DND-41 (cell line): Measurements from ENCODE around the gene NUDT6.

Experiments
- ATAC-seq: fragments of 200-7000 bp; cut with Tn5 transposase; 3 replicates; pipeline ENCODE4 v1.9.1; 2021; ENCODE audit warnings: low read depth; ENCODE audit not compliant: insufficient read depth
- DNase-seq: peaks from one replicate; pipeline ENCODE4 v3.0.0-alpha.2; 2020
- H2AFZ ChIP-seq: 2 replicates; pipeline ENCODE4 v1.6.0; 2012; ENCODE audit warnings: low read depth, low read length
- H3K27ac ChIP-seq: 2 replicates; pipeline ENCODE4 v1.5.1; 2012; ENCODE audit warnings: low read length, inconsistent platforms
- H3K27me3 ChIP-seq: fragments of 200-600 bp; sonication (generic); 2 replicates; pipeline ENCODE4 v1.6.0; 2012; ENCODE audit warnings: low read length, mild to moderate bottlenecking, inconsistent platforms; ENCODE audit not compliant: insufficient read depth, poor library complexity
- H3K36me3 ChIP-seq: 2 replicates; pipeline ENCODE4 v1.5.1; 2012; ENCODE audit warnings: low read length, inconsistent platforms; ENCODE audit not compliant: insufficient read depth
- H3K4me1 ChIP-seq: 2 replicates; pipeline ENCODE4 v1.5.1; 2012; ENCODE audit warnings: mild to moderate bottlenecking, low read length; ENCODE audit not compliant: insufficient read depth
- H3K4me2 ChIP-seq: 2 replicates; pipeline ENCODE4 v1.6.0; 2012; ENCODE audit warnings: mild to moderate bottlenecking, moderate library complexity, low read length, inconsistent platforms; ENCODE audit not compliant: insufficient read depth
- H3K4me3 ChIP-seq, 2 experiments: fragments of 200-600 bp in 1 of 2; shearing (Covaris generic) in 1 of 2; 2 replicates each; pipeline ENCODE4 v1.5.1; 2012 to 2016; ENCODE audit warnings: inconsistent platforms in 2 of 2, low read length in 2 of 2, mild to moderate bottlenecking in 2 of 2, low read depth in 1 of 2, moderate library complexity in 1 of 2
- H3K79me2 ChIP-seq: 2 replicates; pipeline ENCODE4 v1.6.0; 2012; ENCODE audit warnings: low read length, inconsistent platforms; ENCODE audit not compliant: insufficient read depth
- H3K9ac ChIP-seq: 2 replicates; pipeline ENCODE4 v1.6.0; 2012; ENCODE audit warnings: low read depth, mild to moderate bottlenecking, inconsistent platforms, low read length, moderate library complexity
- H3K9me3 ChIP-seq: 2 replicates; pipeline ENCODE4 v1.5.1; 2012; ENCODE audit warnings: low read length, moderate library complexity, mild to moderate bottlenecking, inconsistent platforms; ENCODE audit not compliant: insufficient read depth, severe bottlenecking
- H4K20me1 ChIP-seq: 2 replicates; pipeline ENCODE4 v1.6.0; 2012; ENCODE audit warnings: low read length; ENCODE audit not compliant: insufficient read depth
- EZH2 ChIP-seq: IDR thresholded peaks from 3 replicates; pipeline ENCODE4 v1.6.1; 2012; ENCODE audit warnings: borderline replicate concordance, low read depth, mild to moderate bottlenecking, moderate library complexity, low read length, inconsistent platforms; ENCODE audit not compliant: severe bottlenecking
- TF ChIP-seq, protein P1 (sequence below): IDR thresholded peaks from 2 replicates; pipeline ENCODE4 v1.5.1; 2012; ENCODE audit warnings: borderline replicate concordance, low read length, moderate library complexity, mild to moderate bottlenecking; ENCODE audit not compliant: poor library complexity, severe bottlenecking; ENCODE audit errors: extremely low read depth

Gene NUDT6

DNA sequence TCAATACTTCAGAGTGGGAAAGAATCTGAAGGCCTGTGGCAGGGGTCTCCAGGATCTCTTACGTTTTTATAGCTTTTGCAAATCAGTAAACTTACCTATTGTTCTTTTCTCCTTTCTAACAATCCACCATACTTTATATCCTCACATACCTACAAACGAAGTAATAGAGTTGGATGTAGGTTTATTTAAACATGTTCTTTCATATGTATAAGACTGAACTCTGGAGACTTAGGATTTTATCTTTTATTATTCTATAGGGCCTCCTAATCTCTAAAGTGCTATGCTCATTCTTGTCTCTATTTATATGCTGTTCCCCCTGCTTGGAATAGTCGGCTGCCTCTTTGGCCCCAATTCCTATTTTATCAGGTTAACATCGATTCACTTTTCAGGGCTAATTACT, 43.8 kb upstream of the NUDT6 start:
- no peak overlapping the region for H3K4me3 ChIP-seq
- H3K36me3 ChIP-seq: peaks cover 17% of the 10 kb centered on the region; the same call in 1 of the 2 replicates
- TF ChIP-seq EZH2: no peak
- TF ChIP-seq, protein P1, sequence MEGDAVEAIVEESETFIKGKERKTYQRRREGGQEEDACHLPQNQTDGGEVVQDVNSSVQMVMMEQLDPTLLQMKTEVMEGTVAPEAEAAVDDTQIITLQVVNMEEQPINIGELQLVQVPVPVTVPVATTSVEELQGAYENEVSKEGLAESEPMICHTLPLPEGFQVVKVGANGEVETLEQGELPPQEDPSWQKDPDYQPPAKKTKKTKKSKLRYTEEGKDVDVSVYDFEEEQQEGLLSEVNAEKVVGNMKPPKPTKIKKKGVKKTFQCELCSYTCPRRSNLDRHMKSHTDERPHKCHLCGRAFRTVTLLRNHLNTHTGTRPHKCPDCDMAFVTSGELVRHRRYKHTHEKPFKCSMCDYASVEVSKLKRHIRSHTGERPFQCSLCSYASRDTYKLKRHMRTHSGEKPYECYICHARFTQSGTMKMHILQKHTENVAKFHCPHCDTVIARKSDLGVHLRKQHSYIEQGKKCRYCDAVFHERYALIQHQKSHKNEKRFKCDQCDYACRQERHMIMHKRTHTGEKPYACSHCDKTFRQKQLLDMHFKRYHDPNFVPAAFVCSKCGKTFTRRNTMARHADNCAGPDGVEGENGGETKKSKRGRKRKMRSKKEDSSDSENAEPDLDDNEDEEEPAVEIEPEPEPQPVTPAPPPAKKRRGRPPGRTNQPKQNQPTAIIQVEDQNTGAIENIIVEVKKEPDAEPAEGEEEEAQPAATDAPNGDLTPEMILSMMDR: no peak
- no peak overlapping the region for H3K27ac ChIP-seq
- no peak for ATAC-seq
- no peak overlapping the region for H2AFZ ChIP-seq
- no peak overlapping the region for H3K4me2 ChIP-seq
- no peak overlapping the region for H3K9ac ChIP-seq
- H3K27me3 ChIP-seq: no peaks in the 10 kb centered on the region
- DNase-seq: no peak
- H3K4me1 ChIP-seq: no peaks in the 10 kb centered on the region
- no peaks in the 10 kb centered on the region for H3K9me3 ChIP-seq
- no peaks in the 10 kb centered on the region for H4K20me1 ChIP-seq
- no peaks in the 10 kb centered on the region for H3K79me2 ChIP-seq

DNA sequence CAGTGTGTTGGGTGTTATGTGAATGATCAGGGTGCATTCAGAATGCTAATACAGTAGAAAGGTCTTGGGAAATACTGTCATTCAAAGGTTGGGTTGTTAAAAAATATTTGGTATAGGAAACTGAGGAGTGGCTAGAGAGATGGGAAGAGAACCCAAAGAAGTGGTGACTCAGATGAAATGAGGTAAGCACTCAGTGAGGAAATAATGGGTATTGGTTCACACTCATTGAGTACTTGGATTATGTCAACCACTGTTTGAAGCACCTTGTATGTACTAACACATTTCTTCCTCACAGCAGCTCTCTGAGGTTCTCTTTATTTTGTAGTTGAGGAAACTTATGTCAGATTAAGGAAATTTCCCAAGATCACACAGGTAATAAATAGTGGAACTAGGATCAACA, 40.8 kb upstream of the NUDT6 start:
- Histone ChIP-seq H3K9ac (no peak overlapping the region), H3K36me3 (peaks cover 10% of the 10 kb centered on the region; the same call in 1 of the 2 replicates), H3K4me1 (no peaks in the 10 kb centered on the region), H2AFZ (no peak overlapping the region), H4K20me1 (no peaks in the 10 kb centered on the region), H3K4me2 (no peak overlapping the region), H3K27me3 (no peaks in the 10 kb centered on the region), H3K4me3 (no peak overlapping the region), H3K79me2 (no peaks in the 10 kb centered on the region), H3K27ac (no peak overlapping the region), H3K9me3 (no peaks in the 10 kb centered on the region)
- ATAC-seq (no peak), DNase-seq (no peak)
- no peak for TF ChIP-seq EZH2
- TF ChIP-seq, protein P1: no peak

DNA sequence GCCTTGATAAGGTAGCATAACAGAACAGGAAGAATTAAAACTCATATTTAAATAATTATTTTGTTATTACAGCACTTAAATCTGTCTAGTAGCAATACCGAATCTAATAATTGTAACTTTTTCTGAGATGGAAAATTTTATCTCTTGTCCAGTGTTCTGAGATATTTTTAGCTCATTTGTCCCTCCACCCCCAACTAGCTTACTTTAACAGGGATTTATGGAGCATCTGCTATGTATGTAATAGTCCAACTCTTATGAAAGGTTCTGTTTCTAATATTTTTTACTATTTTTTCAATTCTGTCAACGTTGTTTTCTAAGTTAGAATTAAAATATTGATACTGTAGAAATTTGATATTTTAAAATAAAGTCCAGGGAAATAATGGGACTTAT, 38.2 kb upstream of the NUDT6 start:
- no peak for TF ChIP-seq EZH2
- TF ChIP-seq, protein P1: no peak
- Histone ChIP-seq H4K20me1 (no peaks in the 10 kb centered on the region), H3K4me1 (no peaks in the 10 kb centered on the region), H3K9ac (no peak overlapping the region), H3K27ac (no peak overlapping the region), H3K36me3 (peaks cover 19% of the 10 kb centered on the region; the same call in 1 of the 2 replicates), H3K9me3 (no peaks in the 10 kb centered on the region), H3K4me2 (no peak overlapping the region), H3K27me3 (no peaks in the 10 kb centered on the region), H3K4me3 (no peak overlapping the region), H2AFZ (no peak overlapping the region), H3K79me2 (no peaks in the 10 kb centered on the region)
- ATAC-seq: no peak
- DNase-seq: no peak

DNA sequence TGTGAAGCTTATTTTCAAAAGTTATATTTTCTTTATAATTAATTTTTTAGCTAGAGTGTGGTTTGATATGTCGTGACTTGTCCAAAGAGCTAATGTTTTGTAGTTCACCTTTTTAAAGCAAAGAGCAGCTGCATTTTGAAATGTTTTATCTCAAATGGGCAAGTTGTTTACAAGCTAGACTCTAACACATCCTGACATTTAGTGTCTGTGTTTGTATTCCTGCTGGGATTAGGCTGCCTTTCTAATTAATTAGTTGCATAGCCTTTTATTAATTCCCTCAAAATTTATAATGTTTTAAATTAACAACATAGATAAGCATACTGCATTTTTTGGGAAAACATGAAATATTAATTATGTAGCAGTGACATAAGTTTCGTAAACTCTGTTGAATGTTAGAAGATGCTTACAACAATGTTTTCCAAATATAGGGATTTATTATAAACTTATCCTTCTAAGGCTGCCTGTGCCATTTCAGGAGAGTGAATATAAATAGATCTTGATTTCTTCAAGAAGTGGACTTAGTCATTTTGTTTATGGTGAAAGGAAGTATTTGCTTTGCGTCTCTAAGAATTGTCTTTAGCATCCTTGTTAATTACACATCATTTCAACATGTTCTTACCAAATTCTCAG, 37.7 kb upstream of the NUDT6 start:
- Histone ChIP-seq H3K9ac (no peak overlapping the region), H3K4me1 (no peaks in the 10 kb centered on the region), H3K27me3 (no peaks in the 10 kb centered on the region), H3K4me3 (no peak overlapping the region), H3K79me2 (no peaks in the 10 kb centered on the region), H4K20me1 (no peaks in the 10 kb centered on the region), H3K27ac (no peak overlapping the region), H3K9me3 (no peaks in the 10 kb centered on the region), H3K4me2 (no peak overlapping the region), H3K36me3 (peaks cover 21% of the 10 kb centered on the region; the same call in 1 of the 2 replicates), H2AFZ (no peak overlapping the region)
- DNase-seq: no peak
- no peak for ATAC-seq
- no peak for TF ChIP-seq EZH2
- TF ChIP-seq, protein P1: no peak
